Measurements from ENCODE around the gene PLB1.
"Not testable (repeated sequence)": the region's sequence is repeated elsewhere in the genome, so short reads cannot be mapped to it uniquely, and the experiment has no call there.

Gene PLB1

DNA sequence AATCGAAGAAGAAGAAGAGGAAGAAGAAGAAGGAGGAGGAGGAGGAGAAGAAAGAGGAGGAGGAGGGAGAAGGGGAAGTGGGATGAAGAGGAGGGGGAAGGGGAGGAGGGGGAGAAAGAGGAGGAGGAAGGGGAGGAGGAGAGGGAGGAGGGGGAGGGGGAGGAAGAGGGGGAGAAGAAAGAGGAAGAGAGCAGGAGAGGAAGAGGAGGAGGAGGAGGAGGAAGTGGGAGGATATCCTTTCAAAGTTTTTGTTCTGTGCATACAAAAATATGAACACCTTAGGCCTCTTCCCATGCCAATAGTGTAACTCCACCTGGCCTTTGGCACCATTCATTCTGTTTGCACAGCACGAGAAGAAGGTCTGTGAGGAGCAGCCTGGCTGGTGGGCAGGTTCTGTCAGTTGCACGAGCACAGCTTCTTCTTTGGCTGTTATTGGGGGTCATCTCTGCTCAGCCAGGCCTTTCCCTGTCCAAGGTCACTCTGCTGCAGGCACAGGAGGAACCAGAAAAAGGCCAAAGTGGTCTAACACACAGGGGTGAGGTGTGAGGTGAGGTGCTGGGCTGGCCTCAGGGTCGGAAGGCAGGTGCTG is 25.8 kb upstream of the PLB1 start:
- DNase-seq (ENCODE audit: low read depth in 2 of 2), result no peak

DNA sequence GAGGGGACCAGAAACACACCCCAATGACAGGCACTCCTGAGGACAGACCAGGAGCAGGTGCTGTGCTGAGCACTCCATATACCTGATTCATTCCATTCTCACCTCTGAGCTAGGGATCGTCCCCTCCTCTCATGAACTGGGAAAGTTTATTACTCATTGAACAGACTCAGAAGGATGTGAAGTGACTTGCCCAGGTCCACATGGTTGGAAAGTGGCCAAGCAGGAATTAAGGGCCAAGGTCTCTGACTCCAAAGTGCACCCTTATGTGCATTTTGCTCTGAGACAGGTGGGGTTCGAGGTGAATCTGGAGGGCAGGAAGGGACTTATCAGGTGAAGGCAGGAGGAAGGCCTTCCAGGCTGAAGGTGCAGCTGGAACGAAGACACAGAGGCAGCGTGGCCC is 25.1 kb upstream of the PLB1 start:
- DNase-seq (ENCODE audit: low read depth in 2 of 2), result no peak

DNA sequence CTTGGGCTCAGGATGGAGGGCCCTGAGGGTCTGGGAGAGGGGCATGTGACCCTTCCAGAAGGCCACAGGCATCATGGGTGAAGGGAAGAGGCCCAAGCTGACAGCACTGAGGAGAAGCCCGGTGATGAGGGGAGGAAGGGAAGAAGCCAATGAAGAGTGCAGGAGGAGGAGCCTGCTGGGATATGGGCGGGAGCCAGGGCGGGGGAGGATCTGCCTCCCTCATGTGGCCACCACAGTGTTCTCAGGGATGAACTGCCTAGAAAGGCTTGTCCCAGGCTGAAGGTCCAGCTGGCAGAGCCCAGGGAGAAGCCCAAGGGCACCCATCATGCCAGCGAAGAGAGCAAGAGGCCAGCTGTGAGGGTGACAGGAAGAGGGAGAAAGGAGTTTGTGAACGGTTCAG is 24.6 kb upstream of the PLB1 start:
- DNase-seq (ENCODE audit: low read depth in 2 of 2), result no peak

DNA sequence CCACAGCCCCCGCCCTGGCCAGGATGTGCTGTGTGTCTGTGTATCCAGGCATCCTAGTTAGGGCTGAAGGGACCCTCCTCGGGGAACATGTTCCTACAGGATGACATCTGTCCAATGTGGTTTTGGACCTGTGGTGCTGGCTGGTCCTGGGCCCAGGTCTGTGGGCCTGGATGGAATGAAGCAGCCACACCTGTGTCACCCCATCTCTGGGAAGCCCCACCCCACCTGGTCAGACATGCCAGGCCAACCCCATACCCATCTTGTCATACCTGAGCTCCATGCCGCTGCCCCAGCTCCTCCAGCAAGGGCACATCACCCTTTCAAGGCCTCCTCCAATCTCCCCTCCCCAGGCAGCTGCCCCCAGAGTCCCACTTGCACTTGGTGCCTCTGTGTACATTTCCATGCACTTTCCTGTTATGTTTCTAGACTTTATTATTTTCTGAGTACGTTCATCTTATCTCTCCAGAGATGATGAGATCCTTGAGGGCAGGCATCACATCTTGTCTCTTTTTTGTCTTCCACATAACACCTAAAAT is 24.1 kb upstream of the PLB1 start:
- DNase-seq (ENCODE audit: low read depth in 2 of 2), result no peak

DNA sequence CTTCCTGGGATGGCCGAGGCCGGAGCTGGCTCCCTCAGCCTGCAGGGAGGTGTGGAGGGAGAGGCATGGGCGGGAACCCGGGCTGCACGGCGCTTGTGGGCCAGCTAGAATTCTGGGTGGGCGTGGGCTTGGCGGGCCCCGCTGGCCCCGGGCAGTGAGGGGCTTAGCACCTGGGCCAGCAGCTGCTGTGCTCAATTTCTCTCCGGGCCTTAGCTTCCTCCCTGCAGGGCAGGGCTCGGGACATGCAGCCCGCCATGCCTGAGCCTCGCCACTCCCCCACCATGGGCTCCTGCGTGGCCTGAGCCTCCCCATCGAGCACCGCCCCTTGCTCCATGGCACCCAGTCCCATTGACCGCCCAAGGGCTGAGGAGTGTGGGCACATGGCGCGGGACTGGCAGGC is 23.2 kb upstream of the PLB1 start:
- DNase-seq (ENCODE audit: low read depth in 2 of 2), result not testable (repeated sequence)

DNA sequence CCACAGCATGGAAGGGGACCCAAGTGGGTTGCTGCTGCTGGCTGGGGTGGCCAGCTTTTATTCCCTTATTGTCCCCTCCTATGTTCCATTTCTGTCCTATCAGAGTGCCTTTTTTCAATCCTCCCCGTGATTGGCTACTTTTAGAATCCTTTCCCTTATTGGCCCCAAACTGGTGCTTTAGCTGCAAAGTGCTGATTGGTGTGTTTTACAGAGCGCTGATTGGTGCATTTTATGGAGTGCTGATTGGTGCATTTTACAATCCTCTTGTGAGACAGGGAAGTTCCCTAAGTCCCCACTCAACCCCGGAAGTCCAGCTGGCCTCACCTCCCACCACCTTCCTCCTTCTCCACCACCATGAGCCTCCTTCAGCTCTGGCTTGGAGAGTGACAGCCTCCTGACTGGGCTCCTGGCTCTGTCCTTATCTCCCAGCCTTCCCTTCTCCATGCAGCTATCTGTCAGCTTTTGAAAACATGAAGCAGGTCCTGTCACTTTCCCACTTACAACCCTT is 20.7 kb upstream of the PLB1 start:
- no peak for DNase-seq (ENCODE audit: low read depth in 2 of 2)

DNA sequence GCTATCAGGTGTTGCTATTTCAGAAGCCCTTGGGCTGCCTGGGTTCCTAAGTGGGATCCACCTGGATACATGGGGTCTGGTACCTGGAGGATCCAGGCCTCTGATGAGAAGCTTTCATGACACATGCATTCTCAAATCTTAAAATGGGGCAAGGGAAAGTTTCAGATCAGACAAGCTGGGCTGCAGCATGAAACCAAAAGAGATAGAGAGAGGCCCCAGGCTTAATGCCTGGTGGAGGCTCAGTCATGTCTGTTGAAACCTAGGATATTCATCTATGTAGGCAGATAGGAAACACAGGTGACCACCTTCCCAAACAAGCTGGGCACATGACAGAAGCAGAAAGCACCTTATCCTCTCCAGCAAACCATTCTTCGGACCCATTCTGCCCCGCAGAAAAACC is 18.8 kb upstream of the PLB1 start:
- no peak for DNase-seq (ENCODE audit: low read depth in 2 of 2)

DNA sequence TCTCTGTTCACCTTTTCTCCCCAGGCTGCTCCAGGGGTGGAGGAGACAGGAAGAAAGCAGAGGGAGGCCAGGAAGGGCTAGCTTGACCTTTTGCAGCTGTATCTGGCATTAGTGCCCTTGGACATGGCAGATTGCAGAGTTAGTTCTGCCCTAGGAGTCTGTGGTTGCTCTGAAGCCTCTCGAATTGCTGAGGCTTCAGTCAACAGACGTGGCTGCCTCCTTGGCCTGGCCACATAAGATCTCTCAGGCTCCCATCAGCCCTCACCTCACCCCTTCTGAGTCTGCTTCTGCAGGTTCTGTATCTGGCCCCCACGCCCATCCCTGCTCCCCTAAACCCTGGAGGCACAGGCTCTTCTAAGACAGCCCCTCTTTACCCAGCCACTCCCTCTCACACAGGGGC is 18.2 kb upstream of the PLB1 start:
- DNase-seq (ENCODE audit: low read depth in 2 of 2), result no peak

DNA sequence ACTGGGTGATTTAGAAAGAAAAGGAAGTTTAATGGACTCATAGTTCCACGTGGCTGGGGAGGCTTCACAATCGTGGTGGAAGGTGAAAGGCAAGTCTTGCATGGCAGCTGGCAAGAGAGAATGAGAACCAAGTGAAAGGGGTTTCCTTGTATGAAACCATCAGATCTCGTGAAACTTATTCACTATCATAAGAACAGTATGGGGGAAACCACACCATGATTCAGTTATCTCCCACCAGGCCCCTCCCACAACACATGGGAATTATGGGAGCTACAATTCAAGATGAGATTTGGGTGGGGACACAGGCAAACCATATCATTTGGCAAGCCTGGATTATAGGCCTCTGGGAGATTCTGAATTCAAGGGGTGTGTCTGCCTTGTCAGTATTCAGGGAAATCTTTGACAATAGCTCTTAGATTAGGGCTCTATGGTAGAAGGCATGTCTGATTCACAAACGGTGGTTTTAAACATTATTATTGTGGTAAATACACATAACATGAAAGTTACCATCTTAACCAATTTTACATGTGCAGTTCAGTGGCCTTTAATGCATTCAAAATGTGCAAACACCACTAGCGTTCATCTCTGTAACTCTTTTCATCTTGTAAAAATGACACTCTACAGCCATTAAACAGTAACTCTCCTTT is 15.3 kb upstream of the PLB1 start:
- no peak for DNase-seq (ENCODE audit: low read depth in 2 of 2)

DNA sequence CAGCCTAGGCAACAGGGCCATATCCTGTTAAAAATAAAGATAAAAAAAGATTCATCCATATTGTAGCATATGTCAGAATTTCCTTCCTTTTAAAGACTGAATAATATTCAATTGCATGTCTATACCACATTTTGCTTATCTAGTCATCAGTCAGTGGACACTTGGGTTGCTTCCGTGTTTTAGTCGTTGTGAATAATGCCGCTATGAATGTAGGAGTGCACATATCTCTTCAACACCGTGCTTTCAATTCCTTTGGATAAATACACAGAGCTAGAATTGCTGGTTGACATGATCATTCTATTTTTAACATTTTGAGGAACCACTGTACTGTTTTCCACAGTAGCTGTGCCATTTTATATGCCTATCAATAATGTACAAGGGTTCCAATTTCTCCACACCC is 14.0 kb upstream of the PLB1 start:
- no peak for DNase-seq (ENCODE audit: low read depth in 2 of 2)

DNA sequence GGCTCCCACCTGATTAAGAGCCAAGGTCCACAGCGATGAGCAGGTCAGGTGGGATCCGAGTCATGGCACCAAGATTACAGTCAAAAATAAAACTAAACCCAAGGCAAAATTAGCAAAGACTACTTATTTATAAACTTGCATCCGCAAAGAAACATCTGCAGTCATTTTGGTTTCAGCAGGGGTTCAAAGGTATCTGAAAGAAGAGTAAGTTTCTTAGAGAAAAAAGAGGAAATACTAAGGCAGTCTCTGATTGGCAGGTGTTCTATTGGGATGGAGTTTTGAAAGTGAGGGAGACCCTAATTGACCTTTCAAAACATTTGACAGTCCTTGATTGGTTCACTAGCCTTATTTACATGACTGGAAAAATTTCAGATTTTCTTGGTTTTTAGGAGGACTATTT is 11.0 kb upstream of the PLB1 start:
- DNase-seq (ENCODE audit: low read depth in 2 of 2), result no peak

DNA sequence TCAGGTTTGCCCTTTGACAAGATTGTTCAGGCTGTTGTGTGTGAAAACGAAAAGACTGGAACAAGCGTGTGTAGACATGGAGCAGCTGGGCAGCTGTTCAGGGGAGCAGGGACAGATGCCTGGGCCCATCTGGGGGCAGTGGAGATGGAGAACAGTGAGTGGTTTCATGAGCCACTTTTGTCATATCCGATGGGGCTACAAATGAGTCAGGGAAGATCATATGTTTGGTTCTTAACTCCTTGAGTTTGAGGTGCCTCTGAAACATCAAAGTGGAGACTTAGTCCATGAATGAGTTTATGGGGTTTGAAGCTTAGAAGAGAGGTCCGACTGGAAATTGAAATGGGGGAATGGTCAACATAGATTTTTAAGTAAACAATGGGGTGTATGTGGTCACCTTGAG is 9.3 kb upstream of the PLB1 start:
- no peak for DNase-seq (ENCODE audit: low read depth in 2 of 2)

DNA sequence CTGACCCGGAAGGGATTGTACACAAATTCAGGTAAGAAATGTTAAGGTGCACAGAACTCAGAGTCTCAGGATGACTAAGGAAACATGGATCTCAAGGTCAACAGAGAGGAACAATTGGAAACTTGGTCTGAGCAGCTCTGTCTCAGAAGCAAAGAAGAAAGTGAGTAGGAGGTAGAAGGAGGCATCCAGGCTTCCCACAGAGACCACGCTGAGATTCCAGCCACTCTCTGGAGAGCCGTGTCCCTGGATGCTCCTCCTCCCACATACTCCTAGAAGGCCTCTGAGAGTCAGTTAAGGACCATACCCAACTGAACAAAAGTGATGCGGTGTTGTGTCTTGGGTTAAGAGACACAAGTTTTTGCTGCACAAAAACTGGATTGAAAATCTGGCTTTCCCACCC is 8.6 kb upstream of the PLB1 start:
- no peak for DNase-seq (ENCODE audit: low read depth in 2 of 2)

DNA sequence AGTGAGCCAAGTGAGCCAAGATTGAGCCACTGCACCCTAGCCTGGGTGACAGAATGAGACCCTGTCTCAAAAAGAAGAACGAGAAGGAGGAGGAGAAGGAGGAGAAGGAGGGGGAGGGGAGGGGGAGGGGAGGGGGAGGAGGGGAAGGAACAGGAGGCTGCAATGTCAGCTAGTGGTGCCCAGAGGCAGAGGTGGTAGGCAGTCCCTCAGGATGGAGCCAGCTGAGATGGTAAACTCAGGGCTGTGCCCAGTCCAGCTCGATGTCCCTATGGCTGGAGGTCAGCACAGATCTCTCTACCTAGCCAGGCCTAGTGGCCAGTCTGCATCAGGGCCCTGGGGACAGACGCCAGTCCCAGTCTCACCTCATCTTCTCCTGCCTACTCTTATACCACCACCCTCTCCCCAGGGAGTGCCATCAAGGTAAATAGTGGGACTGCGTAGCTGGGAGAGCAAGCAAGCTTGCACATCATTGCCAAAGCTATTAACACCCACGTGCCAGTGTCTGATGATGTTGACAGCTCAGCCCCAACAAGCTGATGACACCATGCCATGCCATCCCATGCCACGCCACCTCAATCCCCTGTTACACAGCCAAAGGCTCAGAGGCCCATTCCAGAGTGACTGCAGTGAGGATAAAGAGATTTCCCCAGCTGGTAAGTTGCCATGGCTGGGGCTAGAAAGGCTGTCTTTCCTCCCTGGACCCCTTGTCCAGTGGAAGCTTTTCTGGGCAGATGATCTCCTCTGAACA is 7.6 kb upstream of the PLB1 start:
- DNase-seq (ENCODE audit: low read depth in 2 of 2), result no peak

DNA sequence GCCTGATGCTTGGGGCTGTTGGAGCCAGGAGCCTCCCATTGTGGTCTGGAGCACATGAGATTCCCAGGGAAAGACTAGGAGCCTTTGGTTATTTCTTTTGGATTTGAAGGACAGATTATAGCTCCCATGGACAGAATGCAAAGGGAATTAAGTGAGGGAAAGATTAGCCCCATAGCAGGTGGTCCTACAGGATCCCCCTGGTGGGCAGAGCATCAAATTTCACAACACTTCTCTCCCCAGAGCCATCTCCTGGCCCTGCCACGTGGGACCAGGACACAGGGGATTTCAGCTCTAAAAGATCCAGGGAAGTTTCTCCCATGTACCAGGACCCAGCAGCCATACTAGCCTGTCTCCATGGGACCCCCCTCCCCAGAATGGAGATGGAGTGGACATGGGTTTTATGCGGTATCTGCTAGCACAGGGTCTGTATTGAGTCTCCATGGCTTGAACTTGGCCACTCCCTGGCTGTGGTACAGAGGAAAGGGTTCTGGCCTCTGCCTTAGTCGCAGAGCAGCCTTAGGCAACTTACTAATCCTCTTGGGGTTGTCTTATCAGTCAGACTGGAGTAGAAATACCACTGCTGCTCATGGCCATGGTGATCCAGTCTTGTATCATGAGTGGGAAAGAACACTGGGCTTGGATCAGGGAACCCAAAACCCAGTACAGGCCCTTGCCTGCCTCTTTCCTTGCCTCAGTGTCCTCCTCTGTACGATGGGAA is 6.8 kb upstream of the PLB1 start:
- DNase-seq (ENCODE audit: low read depth in 2 of 2), result no peak

DNA sequence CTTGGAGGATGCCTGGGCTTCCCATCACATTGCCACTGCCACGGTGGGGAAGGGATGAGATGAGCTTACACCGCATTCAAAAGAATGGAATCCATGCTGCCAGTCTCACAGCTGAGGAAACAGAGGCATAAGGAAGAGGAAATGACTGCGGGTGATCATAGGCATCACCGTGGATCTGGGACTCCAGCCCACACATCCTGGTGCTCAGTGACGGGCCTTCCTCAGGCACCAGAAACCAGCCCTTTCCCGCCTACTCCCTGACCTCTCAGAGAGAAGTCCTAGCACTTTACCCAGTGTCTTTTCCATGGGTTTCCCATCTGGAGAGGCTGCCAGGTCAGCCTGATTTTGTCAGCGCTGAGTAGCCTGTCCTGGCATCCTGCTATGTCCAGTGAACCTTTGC is 5.3 kb upstream of the PLB1 start:
- no peak for DNase-seq (ENCODE audit: low read depth in 2 of 2)

DNA sequence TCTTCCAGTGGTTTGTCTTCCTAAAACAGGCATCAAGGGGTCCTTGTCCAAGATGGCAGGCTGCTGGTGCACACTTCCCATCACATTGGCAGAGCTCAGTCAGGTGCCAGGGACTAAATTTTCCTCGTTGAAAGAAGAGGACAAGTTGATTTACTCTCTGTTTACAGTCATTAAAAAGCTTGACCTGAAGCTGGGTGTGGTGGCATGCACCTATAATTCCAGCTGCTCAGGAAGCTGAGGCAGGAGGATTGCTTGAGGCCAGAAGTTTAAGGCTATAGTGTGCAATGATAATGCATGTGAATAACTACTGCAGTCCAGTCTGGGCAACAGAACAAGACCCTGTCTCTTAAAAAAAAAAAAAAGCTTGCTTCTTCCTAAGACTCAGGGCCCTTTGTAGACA is 3.6 kb upstream of the PLB1 start:
- no peak for DNase-seq (ENCODE audit: low read depth in 2 of 2)

DNA sequence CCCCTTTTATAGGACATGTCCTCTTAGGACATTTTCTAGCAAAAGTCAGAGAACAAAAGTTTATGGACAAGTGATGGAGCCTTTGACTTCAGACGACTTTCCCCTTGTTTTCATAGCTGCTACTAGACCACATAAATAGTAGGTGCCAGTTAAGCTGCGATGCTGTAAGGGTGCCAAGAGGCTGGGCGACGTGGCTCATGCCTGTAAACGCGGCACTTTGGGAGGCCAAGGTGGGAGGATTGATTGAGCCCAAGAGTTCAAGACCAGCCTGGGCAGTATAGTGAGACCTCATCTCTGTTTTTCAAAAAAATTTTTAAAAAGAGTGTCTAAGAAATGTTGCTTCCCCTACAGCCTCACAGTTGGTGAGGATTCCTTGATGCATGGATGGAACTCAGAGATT is 2.2 kb upstream of the PLB1 start:
- no peak for DNase-seq (ENCODE audit: low read depth in 2 of 2)

DNA sequence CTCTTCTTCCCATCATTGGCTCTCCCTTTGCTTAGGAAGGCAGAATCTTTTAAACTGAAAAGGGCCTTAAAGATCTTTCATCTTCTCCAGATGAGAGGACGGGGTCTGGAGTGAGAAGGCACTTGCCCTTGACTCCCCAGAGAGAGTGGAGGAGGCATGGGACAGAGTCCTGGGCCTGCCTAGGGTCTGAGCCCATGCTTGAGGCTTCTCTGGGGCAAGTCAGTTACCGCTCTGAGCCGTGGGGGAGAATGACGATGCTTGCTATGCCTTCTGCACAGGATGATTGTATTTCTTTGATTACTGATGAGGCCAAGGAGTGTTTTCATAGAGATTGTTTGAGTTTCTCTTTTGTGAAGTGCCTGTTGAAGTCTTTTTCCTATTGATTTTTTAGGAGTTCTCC is 921 bp downstream of the PLB1 start:
- no peak for DNase-seq (ENCODE audit: low read depth in 2 of 2)

DNA sequence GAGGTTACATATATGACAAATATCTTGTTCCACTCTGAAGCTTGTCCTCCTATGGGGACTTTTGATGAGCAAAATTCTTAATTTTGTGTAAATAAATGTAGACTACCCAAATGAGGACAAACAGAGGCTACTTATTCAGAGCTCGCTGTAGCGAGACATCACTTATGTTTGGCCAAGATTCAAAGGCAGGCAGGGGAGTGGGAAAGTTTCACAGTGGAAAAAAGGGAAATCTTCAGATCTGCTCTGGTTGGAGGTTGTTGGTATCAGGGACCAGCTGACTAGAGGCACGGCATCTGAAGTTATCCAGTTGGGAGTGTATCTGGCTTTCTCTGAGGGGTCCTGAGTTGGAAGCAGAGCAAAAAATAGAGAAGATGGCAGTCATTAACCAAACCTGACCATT is 1.3 kb downstream of the PLB1 start:
- DNase-seq (ENCODE audit: low read depth in 2 of 2), result no peak

DNA sequence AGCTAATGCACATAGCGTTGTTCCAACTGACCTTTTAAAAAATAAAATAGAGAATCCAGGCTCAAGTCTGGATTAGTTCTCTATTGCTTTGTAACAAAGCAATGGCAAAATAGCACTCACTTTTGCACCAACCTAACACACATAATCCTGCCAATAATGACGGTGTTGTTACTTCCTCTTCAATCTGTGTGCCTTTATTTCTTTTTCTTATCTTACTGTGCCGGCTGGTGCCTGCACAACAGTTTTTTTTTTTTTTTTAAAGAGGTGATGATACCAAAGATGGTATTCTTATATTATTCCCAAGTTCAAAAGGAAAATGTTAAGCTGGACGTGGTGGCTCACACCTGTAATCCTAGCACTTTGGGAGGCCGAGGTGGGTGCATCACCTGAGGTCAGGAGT is 3.4 kb downstream of the PLB1 start:
- DNase-seq (ENCODE audit: low read depth in 2 of 2), result no peak

DNA sequence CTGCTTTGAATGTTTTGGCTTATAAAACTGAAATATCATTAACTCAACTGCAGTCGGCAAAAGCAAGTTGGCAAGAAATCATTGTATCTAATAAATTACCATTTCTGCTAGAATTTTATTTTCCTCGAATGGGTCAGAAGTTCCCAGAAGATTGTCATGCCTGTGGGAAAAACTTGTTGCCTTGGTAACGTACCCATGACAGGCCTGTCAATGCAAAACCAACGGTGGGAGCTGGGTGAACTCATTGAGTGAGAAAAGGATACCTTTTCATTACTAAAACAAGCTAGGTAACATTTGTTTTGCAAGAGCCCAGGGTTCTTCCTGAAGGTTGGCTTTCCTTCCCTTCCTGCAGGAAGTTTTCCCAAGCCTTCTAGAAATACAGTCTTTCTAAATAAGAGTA is 9.5 kb downstream of the PLB1 start:
- DNase-seq (ENCODE audit: low read depth in 2 of 2), result no peak
